Measurements from ENCODE around the gene ZSWIM1.

Gene ZSWIM1

GRCh38 chr20:45886590-45887345 is 5.7 kb downstream of the ZSWIM1 start:
- H3K27me3 ChIP-seq, result no peaks in the 10 kb centered on the region
- no peak overlapping the region for H3K4me3 ChIP-seq (ENCODE audit: low read depth in 1 of 2, low read length in 1 of 2)
- TF ChIP-seq CTCF (IDR thresholded peaks at IDR 0.05), result no peak
- H3K4me1 ChIP-seq (ENCODE audit: control insufficient read depth in 1 of 2, insufficient read depth in 1 of 2, low read depth in 1 of 2, low read length in 1 of 2), result peaks cover 14 to 18% of the 10 kb centered on the region in 2 experiments
- peaks cover 26% of the 10 kb centered on the region for H3K36me3 ChIP-seq
- H3K27ac ChIP-seq, result no peak overlapping the region
- H3K9me3 ChIP-seq, result no peaks in the 10 kb centered on the region

GRCh38 chr20:45887346-45887715 is 6.3 kb downstream of the ZSWIM1 start, which contains the start of gene SPATA25:
SPATA25 (minus strand) TSS chr20:45887622; CDS start chr20:45887590, 32 bp downstream.
- H3K4me3 ChIP-seq (ENCODE audit: low read depth in 1 of 2, low read length in 1 of 2), result no peak within 1 kb of the TSS
- no peak for TF ChIP-seq CTCF (IDR thresholded peaks at IDR 0.05)
- H3K27me3 ChIP-seq, result no peaks in the 10 kb centered on the region
- H3K4me1 ChIP-seq (ENCODE audit: control insufficient read depth in 1 of 2, insufficient read depth in 1 of 2, low read depth in 1 of 2, low read length in 1 of 2), result peaks cover 19 to 23% of the 10 kb centered on the region in 2 experiments
- peaks cover 26% of the 10 kb centered on the region for H3K36me3 ChIP-seq
- no peak within 1 kb of the TSS for H3K27ac ChIP-seq
- H3K9me3 ChIP-seq, result no peaks in the 10 kb centered on the region

- Histone ChIP-seq H3K36me3 (peaks cover 15% of the 10 kb centered on the region), H3K4me3 (ENCODE audit: low read depth in 1 of 2, low read length in 1 of 2) (no peak overlapping the region), H3K27me3 (no peaks in the 10 kb centered on the region), H3K4me1 (ENCODE audit: control insufficient read depth in 1 of 2, insufficient read depth in 1 of 2, low read depth in 1 of 2, low read length in 1 of 2) (peaks cover 32 to 37% of the 10 kb centered on the region in 2 experiments), H3K9me3 (no peaks in the 10 kb centered on the region), H3K27ac (no peak overlapping the region)
- TF ChIP-seq CTCF (IDR thresholded peaks at IDR 0.05), result no peak
Measured at GRCh38 chr20:45888681-45889080, 7.7 kb downstream of the ZSWIM1 start.

GRCh38 chr20:45890077-45890984 is 9.3 kb downstream of the ZSWIM1 start:
- peak overlapping the region; percentile 91 to 94 for H3K4me3 ChIP-seq (ENCODE audit: low read depth in 1 of 2, low read length in 1 of 2)
- peak; percentile 70 for TF ChIP-seq CTCF (IDR thresholded peaks at IDR 0.05)
- H3K9me3 ChIP-seq, result no peaks in the 10 kb centered on the region
- H3K4me1 ChIP-seq (ENCODE audit: control insufficient read depth in 1 of 2, insufficient read depth in 1 of 2, low read depth in 1 of 2, low read length in 1 of 2), result peaks cover 41 to 46% of the 10 kb centered on the region in 2 experiments
- peak overlapping the region; percentile 88 for H3K27ac ChIP-seq
- H3K36me3 ChIP-seq, result peaks cover 28% of the 10 kb centered on the region
- H3K27me3 ChIP-seq, result no peaks in the 10 kb centered on the region

- Histone ChIP-seq H3K4me3 (ENCODE audit: low read depth in 1 of 2, low read length in 1 of 2) (peak within 1 kb of the TSS; percentile 91 to 94), H3K27ac (peak within 1 kb of the TSS; percentile 88), H3K9me3 (no peaks in the 10 kb centered on the region), H3K27me3 (no peaks in the 10 kb centered on the region), H3K36me3 (peaks cover 36% of the 10 kb centered on the region), H3K4me1 (ENCODE audit: control insufficient read depth in 1 of 2, insufficient read depth in 1 of 2, low read depth in 1 of 2, low read length in 1 of 2) (peaks cover 41 to 46% of the 10 kb centered on the region in 2 experiments)
- no peak for TF ChIP-seq CTCF (IDR thresholded peaks at IDR 0.05)
Measured at GRCh38 chr20:45890985-45891983, 10.3 kb downstream of the ZSWIM1 start, which contains the start of the genes CTSA and NEURL2. CTSA (plus strand) TSS chr20:45891335; CDS start chr20:45891569, 234 bp downstream. NEURL2 (minus strand) TSS chr20:45891208; CDS start chr20:45890991, 217 bp downstream.
